Measurements from ENCODE around the gene EPAS1. TPM values are rescaled to one million over a fixed set of nuclear protein-coding genes. Genes with fewer than 3 reads are reported as not detected.

The EPAS1 gene
- total RNA-seq, 6 experiments from 2014 or later: 101 to 232 (median 170) TPM

DNA sequence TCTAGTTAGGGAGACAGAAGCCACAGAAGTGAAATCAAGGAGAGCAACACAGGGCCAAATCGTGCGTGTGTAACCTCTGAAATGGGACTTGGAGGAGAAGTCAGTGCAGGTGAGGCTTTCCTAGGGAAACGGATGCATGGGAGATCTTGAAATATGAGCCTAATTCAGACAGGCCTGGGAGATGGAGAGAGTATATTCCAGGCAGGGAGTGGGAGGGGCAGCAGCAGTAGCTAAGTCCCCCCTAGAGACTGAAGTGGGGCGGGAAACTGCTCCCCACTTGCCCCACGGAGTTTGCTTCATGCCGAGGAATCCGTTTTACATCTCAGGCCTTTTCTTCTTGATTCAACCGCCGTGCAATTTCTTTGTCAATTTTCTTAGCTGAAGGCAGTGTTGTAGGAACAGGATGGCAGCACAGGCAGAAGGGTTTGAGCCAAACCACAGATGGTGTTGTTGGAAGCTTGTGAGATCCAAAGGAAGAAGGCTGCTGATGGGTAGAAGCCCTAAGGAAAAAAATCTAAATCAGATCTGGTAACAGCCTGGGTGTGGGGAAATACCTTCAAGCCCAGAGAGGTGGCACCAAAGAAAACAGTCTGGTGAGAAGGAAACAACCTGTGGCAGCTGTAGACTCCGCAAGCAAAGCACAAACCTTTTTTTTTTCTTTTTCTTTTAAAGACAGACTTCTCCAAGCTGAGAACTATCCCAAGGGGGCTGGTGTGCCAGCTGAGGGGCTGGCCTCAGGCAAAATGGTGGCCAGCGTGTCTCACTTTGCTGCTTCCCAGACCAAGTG lies 40.2 kb downstream of the EPAS1 start:
- 63% methylated on average over 5 of the region's 11 CpGs for WGBS (ENCODE audit: insufficient coverage, low coverage, low lambda C conversion rate, missing lambda C conversion rate)
- DNase-seq (no peak), ATAC-seq (no peak)
- Histone ChIP-seq H3K9me3 (no peaks in the 10 kb centered on the region), H3K4me3 (no peak overlapping the region), H3K4me1 (peaks cover 2 to 91% (median 31%) of the 10 kb centered on the region in 4 donors), H3K36me3 (no peaks in the 10 kb centered on the region), H3K27me3 (no peaks in the 10 kb centered on the region), H3K27ac (peak overlapping the region in 1 of 3 donors; percentile 45)
- intact Hi-C loops (cut with DNase I): no loop called here
- no peak for TF ChIP-seq POLR2A (IDR thresholded peaks at IDR 0.05)
- TF ChIP-seq, protein P1, sequence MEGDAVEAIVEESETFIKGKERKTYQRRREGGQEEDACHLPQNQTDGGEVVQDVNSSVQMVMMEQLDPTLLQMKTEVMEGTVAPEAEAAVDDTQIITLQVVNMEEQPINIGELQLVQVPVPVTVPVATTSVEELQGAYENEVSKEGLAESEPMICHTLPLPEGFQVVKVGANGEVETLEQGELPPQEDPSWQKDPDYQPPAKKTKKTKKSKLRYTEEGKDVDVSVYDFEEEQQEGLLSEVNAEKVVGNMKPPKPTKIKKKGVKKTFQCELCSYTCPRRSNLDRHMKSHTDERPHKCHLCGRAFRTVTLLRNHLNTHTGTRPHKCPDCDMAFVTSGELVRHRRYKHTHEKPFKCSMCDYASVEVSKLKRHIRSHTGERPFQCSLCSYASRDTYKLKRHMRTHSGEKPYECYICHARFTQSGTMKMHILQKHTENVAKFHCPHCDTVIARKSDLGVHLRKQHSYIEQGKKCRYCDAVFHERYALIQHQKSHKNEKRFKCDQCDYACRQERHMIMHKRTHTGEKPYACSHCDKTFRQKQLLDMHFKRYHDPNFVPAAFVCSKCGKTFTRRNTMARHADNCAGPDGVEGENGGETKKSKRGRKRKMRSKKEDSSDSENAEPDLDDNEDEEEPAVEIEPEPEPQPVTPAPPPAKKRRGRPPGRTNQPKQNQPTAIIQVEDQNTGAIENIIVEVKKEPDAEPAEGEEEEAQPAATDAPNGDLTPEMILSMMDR (IDR thresholded peaks at IDR 0.05): no peak

DNA sequence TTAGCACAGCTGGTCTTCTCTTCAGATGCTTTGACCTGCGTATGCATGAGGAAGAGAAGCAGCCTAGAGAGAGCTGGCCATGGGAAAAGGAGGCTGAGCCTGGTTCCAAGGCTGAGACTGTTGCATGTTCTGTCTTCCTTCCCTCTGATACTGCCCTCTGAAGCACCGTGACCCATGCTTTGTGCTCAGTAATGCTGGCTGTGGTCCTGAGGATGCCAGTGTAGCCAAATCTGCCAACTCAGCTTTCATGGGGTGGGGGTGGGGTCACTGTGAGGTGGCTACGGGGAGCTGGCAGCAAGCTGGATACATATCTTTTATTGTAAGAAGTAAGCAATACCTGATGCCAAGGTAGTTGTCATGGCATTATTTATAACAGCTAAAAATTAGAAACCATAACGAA lies 41.5 kb downstream of the EPAS1 start:
- no peak for DNase-seq
- Histone ChIP-seq H3K4me3 (no peak overlapping the region), H3K36me3 (no peaks in the 10 kb centered on the region), H3K27me3 (no peaks in the 10 kb centered on the region), H3K27ac (no peak overlapping the region), H3K4me1 (peaks cover 2 to 84% (median 30%) of the 10 kb centered on the region in 4 donors), H3K9me3 (no peaks in the 10 kb centered on the region)
- peak in 3 of 4 donors; percentile 4 to 25 (median 5) for ATAC-seq
- WGBS (ENCODE audit: insufficient coverage, low coverage, low lambda C conversion rate, missing lambda C conversion rate): 21% methylated on average over 3 of the region's 4 CpGs
- intact Hi-C loops (cut with DNase I): no loop called here
- TF ChIP-seq POLR2A (IDR thresholded peaks at IDR 0.05): no peak
- TF ChIP-seq, protein P1 (IDR thresholded peaks at IDR 0.05): no peak

DNA sequence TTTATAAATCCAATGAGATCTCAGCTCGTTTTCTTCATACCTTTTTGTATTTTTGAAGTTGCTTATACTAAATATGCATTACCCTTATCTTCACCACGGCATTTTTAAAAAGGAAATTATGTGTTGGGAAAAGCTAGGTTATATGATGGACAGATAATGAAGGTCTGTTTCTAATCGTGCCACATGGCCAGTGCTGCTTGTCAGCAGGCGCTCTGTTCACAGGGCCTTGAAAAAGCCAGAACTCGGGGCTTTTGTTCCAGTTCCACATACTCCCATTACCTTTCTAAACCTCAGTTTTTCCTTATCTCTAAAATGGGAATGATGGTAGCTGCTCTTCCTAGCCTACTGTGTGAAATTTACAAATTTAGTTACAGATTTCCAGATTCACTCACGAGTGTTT lies 42.0 kb downstream of the EPAS1 start:
- no peak for TF ChIP-seq POLR2A (IDR thresholded peaks at IDR 0.05)
- TF ChIP-seq, protein P1 (IDR thresholded peaks at IDR 0.05): no peak
- Histone ChIP-seq H3K27me3 (no peaks in the 10 kb centered on the region), H3K4me1 (peaks cover 2 to 82% (median 30%) of the 10 kb centered on the region in 4 donors), H3K27ac (peak overlapping the region in 1 of 3 donors; percentile 16), H3K4me3 (no peak overlapping the region), H3K36me3 (no peaks in the 10 kb centered on the region), H3K9me3 (no peaks in the 10 kb centered on the region)
- intact Hi-C loops (cut with DNase I): no loop called here
- 58% methylated on average over 6 of the region's 6 CpGs for WGBS (ENCODE audit: insufficient coverage, low coverage, low lambda C conversion rate, missing lambda C conversion rate)
- DNase-seq (no peak), ATAC-seq (no peak)

DNA sequence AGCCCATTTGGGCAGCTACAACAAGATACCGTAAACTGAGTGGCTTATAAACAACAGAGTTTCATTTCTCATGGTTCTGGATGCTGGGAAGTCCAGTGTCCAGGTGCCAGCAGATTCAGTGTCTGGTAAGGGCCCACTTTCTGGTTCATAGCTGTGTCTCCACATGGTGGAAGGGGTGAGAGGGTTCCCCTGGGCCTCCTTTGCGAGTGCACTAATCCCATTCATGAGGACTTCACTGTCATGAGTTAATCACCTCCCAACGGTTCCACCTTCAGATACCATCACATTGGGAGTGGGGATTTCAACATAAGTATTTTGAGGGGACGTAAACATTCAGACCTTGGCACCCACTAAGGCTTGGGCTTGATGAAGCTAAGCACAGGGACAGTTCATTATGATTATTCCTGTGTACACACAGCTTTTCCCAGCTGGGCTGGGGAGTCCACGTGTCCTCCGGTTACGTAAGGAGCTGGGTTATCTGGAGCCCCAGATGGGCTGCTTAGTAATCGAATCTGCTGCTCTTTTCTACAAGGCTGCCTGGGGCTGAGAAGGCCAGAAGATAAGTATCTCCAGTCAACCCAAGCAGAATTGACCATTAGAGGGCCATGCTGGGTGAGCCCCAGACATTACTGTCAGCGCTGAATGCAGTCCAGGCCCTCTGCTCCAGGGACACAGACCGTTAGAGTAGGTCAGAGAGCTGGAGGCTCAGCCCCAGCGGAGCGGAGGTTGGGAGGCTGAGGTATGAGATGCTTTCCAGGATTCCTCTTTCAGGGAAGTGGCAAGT lies 42.7 kb downstream of the EPAS1 start:
- Histone ChIP-seq H3K36me3 (no peaks in the 10 kb centered on the region), H3K4me3 (no peak overlapping the region), H3K4me1 (peaks cover 0 to 82% (median 27%) of the 10 kb centered on the region in 4 donors), H3K27me3 (no peaks in the 10 kb centered on the region), H3K9me3 (no peaks in the 10 kb centered on the region), H3K27ac (peak overlapping the region in 2 of 3 donors; percentile 16 to 36)
- no peak for DNase-seq
- TF ChIP-seq, protein P1 (IDR thresholded peaks at IDR 0.05): no peak
- TF ChIP-seq POLR2A (IDR thresholded peaks at IDR 0.05): no peak
- intact Hi-C loops (cut with DNase I): no loop called here
- 48% methylated on average over 4 of the region's 12 CpGs for WGBS (ENCODE audit: insufficient coverage, low coverage, low lambda C conversion rate, missing lambda C conversion rate)
- ATAC-seq: peak; percentile 39 to 57 (median 46)
